Measurements from ENCODE around the gene TCP11. TPM values are rescaled to one million over a fixed set of nuclear protein-coding genes. Genes with fewer than 3 reads are reported as not detected.

The TCP11 gene
- total and polyA plus RNA-seq, 2 donors (not counting 1 experiment from before 2014, with no cell fraction given): not detected

GRCh38 chr6:35151466-35151865, 10.3 kb upstream of the TCP11 start:
- H3K36me3 ChIP-seq (replicated peaks in 1 of 2; ENCODE audit: control extremely low read depth in 1 of 2, control insufficient read depth in 1 of 2, extremely low read depth in 1 of 2, insufficient read depth in 2 of 2, low read length in 1 of 2): no peaks in the 10 kb centered on the region
- no peak for DNase-seq
- Mint-ChIP-seq H3K9me3 (ENCODE audit: insufficient read depth) (no peaks in the 10 kb centered on the region), H3K27ac (no peak overlapping the region), H3K27me3 (peaks cover 10% of the 10 kb centered on the region), H3K4me3 (no peak overlapping the region), H3K4me1 (no peaks in the 10 kb centered on the region)
- no peak overlapping the region for H2AFZ ChIP-seq (ENCODE audit: insufficient read depth, low read depth, low read length, poor library complexity, severe bottlenecking)
- TF ChIP-seq CTCF (IDR thresholded peaks at IDR 0.05) (no peak), EZH2 (IDR thresholded peaks at IDR 0.05; ENCODE audit: borderline replicate concordance, insufficient read depth, low read depth, low read length, poor library complexity, severe bottlenecking) (no peak)
- intact Hi-C loops (cut with micrococcal nuclease): no loop called here
- ATAC-seq (ENCODE audit: low read depth): no peak
- no peak overlapping the region for H3K9ac ChIP-seq (ENCODE audit: low read length)
- WGBS (ENCODE audit: insufficient coverage): 100% methylated on average over 1 of the region's 2 CpGs
- H3K4me2 ChIP-seq (replicated peaks; ENCODE audit: low read depth, low read length, poor library complexity, severe bottlenecking): no peak overlapping the region
- CTCF ChIA-PET: interaction anchor here (0.9 kb wide), 1 partner anchor 12 kb away, joined by 4 read pairs; no protein-coding TSS in a partner anchor
- no peaks in the 10 kb centered on the region for H3K9me3 ChIP-seq (ENCODE audit: control extremely low read depth in 1 of 3, control insufficient read depth in 2 of 3, insufficient read depth in 1 of 3, low read length in 2 of 3)
- H3K4me1 ChIP-seq (ENCODE audit: control insufficient read depth in 2 of 2, insufficient read depth in 2 of 2, low read length in 2 of 2): no peaks in the 10 kb centered on the region
- no peak overlapping the region for H3K27ac ChIP-seq (ENCODE audit: low read length in 2 of 2)
- H3K4me3 ChIP-seq (ENCODE audit: control extremely low read depth in 1 of 5, extremely low read depth in 1 of 5, insufficient read depth in 1 of 5, low read depth in 2 of 5, low read length in 4 of 5): no peak overlapping the region
- peaks cover 0 to 3% (median 0%) of the 10 kb centered on the region in 4 experiments for H3K27me3 ChIP-seq (replicated peaks in 1 of 4; ENCODE audit: control extremely low read depth in 1 of 4, control insufficient read depth in 3 of 4, insufficient read depth in 4 of 4, low read length in 3 of 4)
- no peaks in the 10 kb centered on the region for H4K20me1 ChIP-seq (ENCODE audit: control insufficient read depth, insufficient read depth, low read length, poor library complexity, severe bottlenecking)
- POLR2A ChIA-PET: no interaction called here
- no peaks in the 10 kb centered on the region for H3K79me2 ChIP-seq (ENCODE audit: control insufficient read depth, insufficient read depth, low read length)

GRCh38 chr6:35149891-35150566, 8.9 kb upstream of the TCP11 start:
- H3K27me3 ChIP-seq (replicated peaks in 1 of 4; ENCODE audit: control extremely low read depth in 1 of 4, control insufficient read depth in 3 of 4, insufficient read depth in 4 of 4, low read length in 3 of 4): peaks cover 0 to 3% (median 0%) of the 10 kb centered on the region in 4 experiments
- Mint-ChIP-seq H3K4me3 (no peak overlapping the region), H3K4me1 (no peaks in the 10 kb centered on the region), H3K27ac (no peak overlapping the region), H3K9me3 (ENCODE audit: insufficient read depth) (no peaks in the 10 kb centered on the region), H3K27me3 (peaks cover 10% of the 10 kb centered on the region)
- WGBS (ENCODE audit: insufficient coverage): 88% methylated on average over 11 of the region's 16 CpGs
- DNase-seq (no peak), ATAC-seq (ENCODE audit: low read depth) (no peak)
- no peak overlapping the region for H3K9ac ChIP-seq (ENCODE audit: low read length)
- H3K9me3 ChIP-seq (ENCODE audit: control extremely low read depth in 1 of 3, control insufficient read depth in 2 of 3, insufficient read depth in 1 of 3, low read length in 2 of 3): no peaks in the 10 kb centered on the region
- H3K4me1 ChIP-seq (ENCODE audit: control insufficient read depth in 2 of 2, insufficient read depth in 2 of 2, low read length in 2 of 2): no peaks in the 10 kb centered on the region
- no peaks in the 10 kb centered on the region for H4K20me1 ChIP-seq (ENCODE audit: control insufficient read depth, insufficient read depth, low read length, poor library complexity, severe bottlenecking)
- no peak for TF ChIP-seq EZH2 (IDR thresholded peaks at IDR 0.05; ENCODE audit: borderline replicate concordance, insufficient read depth, low read depth, low read length, poor library complexity, severe bottlenecking)
- TF ChIP-seq CTCF (IDR thresholded peaks at IDR 0.05): no peak
- H3K4me2 ChIP-seq (replicated peaks; ENCODE audit: low read depth, low read length, poor library complexity, severe bottlenecking): no peak overlapping the region
- no peaks in the 10 kb centered on the region for H3K36me3 ChIP-seq (replicated peaks in 1 of 2; ENCODE audit: control extremely low read depth in 1 of 2, control insufficient read depth in 1 of 2, extremely low read depth in 1 of 2, insufficient read depth in 2 of 2, low read length in 1 of 2)
- no peaks in the 10 kb centered on the region for H3K79me2 ChIP-seq (ENCODE audit: control insufficient read depth, insufficient read depth, low read length)
- no peak overlapping the region for H3K4me3 ChIP-seq (ENCODE audit: control extremely low read depth in 1 of 5, extremely low read depth in 1 of 5, insufficient read depth in 1 of 5, low read depth in 2 of 5, low read length in 4 of 5)
- ChIA-PET CTCF (interaction anchor here (0.9 to 1.3 kb wide), 3 partner anchors 10 to 91 kb away, joined by 3 to 7 read pairs (median 6); no protein-coding TSS in a partner anchor), POLR2A (no interaction called here)
- no peak overlapping the region for H2AFZ ChIP-seq (ENCODE audit: insufficient read depth, low read depth, low read length, poor library complexity, severe bottlenecking)
- H3K27ac ChIP-seq (ENCODE audit: low read length in 2 of 2): no peak overlapping the region
- intact Hi-C loops (cut with micrococcal nuclease): loop anchor here (10.0 kb wide), 1 partner anchor 545 kb away; no protein-coding TSS in a partner anchor

All from B cell (primary cell).